ENCODE results near the gene PAQR5.
"Not testable (repeated sequence)": the region's sequence is repeated elsewhere in the genome, so short reads cannot be mapped to it uniquely, and the experiment has no call there.

PAQR5 gene

GRCh38 chr15:69293741-69294615, 4.7 kb upstream of the PAQR5 start:
- DNase-seq: no peak

- DNase-seq: no peak
These were observed 2.1 kb upstream of the PAQR5 start for GRCh38 chr15:69296606-69297005.

- DNase-seq: no peak
These were observed 914 bp upstream of the PAQR5 start for GRCh38 chr15:69297642-69298353.

- no peak for DNase-seq
These were observed 387 bp upstream of the PAQR5 start for GRCh38 chr15:69298354-69298696.

GRCh38 chr15:69299451-69299886, 757 bp downstream of the PAQR5 start:
- DNase-seq: no peak

- no peak for DNase-seq
These were observed 1.4 kb downstream of the PAQR5 start for GRCh38 chr15:69299943-69300588.

GRCh38 chr15:69301101-69301500, 2.4 kb downstream of the PAQR5 start:
- not testable (repeated sequence) for DNase-seq

- not testable (repeated sequence) for DNase-seq
These were observed 3.4 kb downstream of the PAQR5 start for GRCh38 chr15:69302087-69302486.

GRCh38 chr15:69302929-69303328, 4.2 kb downstream of the PAQR5 start:
- no peak for DNase-seq

- no peak for DNase-seq
These were observed 4.8 kb downstream of the PAQR5 start for GRCh38 chr15:69303337-69304181.

GRCh38 chr15:69304182-69304545, 5.5 kb downstream of the PAQR5 start:
- no peak for DNase-seq

- no peak for DNase-seq
These were observed 6.7 kb downstream of the PAQR5 start for GRCh38 chr15:69305204-69305931.

GRCh38 chr15:69305933-69306568, 7.3 kb downstream of the PAQR5 start:
- DNase-seq: no peak

- no peak for DNase-seq
These were observed 9.2 kb downstream of the PAQR5 start for GRCh38 chr15:69307939-69308338.

- no peak for DNase-seq
These were observed 10.2 kb downstream of the PAQR5 start for GRCh38 chr15:69308949-69309348.

GRCh38 chr15:69311319-69311721, 12.6 kb downstream of the PAQR5 start:
- no peak for DNase-seq

- DNase-seq: no peak
These were observed 14.8 kb downstream of the PAQR5 start for GRCh38 chr15:69313432-69314000.

GRCh38 chr15:69314131-69314530, 15.4 kb downstream of the PAQR5 start:
- no peak for DNase-seq

- no peak for DNase-seq
These were observed 16.0 kb downstream of the PAQR5 start for GRCh38 chr15:69314736-69315135.

- no peak for DNase-seq
These were observed 16.8 kb downstream of the PAQR5 start for GRCh38 chr15:69315402-69316110.

- DNase-seq: no peak
These were observed 17.6 kb downstream of the PAQR5 start for GRCh38 chr15:69316291-69316690.

Data from activated naive CD4-positive, alpha-beta T cell treated with Interleukin-2 at 50 U/mL for 16 hours (primary cell).